Measurements from ENCODE around the gene DPP6.
A peak's percentile ranks its signal among the peaks of the same experiment; 100 is the strongest.
"Not testable (repeated sequence)": the region's sequence is repeated elsewhere in the genome, so short reads cannot be mapped to it uniquely, and the experiment has no call there.

The DPP6 gene

GRCh38 chr7:154109615-154110014 lies 57.4 kb downstream of the DPP6 start:
- H3K4me3 ChIP-seq (IDR thresholded peaks at IDR 0.05; ENCODE audit: insufficient read depth, low read depth, low read length); H2AFZ ChIP-seq (ENCODE audit: low read depth); H3K9ac ChIP-seq; H3K27me3 ChIP-seq (ENCODE audit: insufficient read depth, low read depth); H3K4me2 ChIP-seq; H3K79me2 ChIP-seq (ENCODE audit: insufficient read depth, low read depth); H3K36me3 ChIP-seq (ENCODE audit: insufficient read depth); H4K20me1 ChIP-seq (ENCODE audit: insufficient read depth); H3K27ac ChIP-seq; H3K4me1 ChIP-seq (ENCODE audit: low read depth, poor library complexity, severe bottlenecking): not testable (repeated sequence)

- H3K9ac ChIP-seq; H3K27ac ChIP-seq; H3K4me2 ChIP-seq; H3K4me3 ChIP-seq (IDR thresholded peaks at IDR 0.05; ENCODE audit: insufficient read depth, low read depth, low read length); H2AFZ ChIP-seq (ENCODE audit: low read depth); H3K27me3 ChIP-seq (ENCODE audit: insufficient read depth, low read depth); H3K4me1 ChIP-seq (ENCODE audit: low read depth, poor library complexity, severe bottlenecking); H3K79me2 ChIP-seq (ENCODE audit: insufficient read depth, low read depth); H3K36me3 ChIP-seq (ENCODE audit: insufficient read depth); H4K20me1 ChIP-seq (ENCODE audit: insufficient read depth): not testable (repeated sequence)
Observed at GRCh38 chr7:154113732-154114351, 61.6 kb downstream of the DPP6 start.

GRCh38 chr7:154117411-154118390 lies 65.5 kb downstream of the DPP6 start:
- not testable (repeated sequence) for H2AFZ ChIP-seq (ENCODE audit: low read depth); H3K4me3 ChIP-seq (IDR thresholded peaks at IDR 0.05; ENCODE audit: insufficient read depth, low read depth, low read length); H3K36me3 ChIP-seq (ENCODE audit: insufficient read depth); H3K27ac ChIP-seq; H3K4me2 ChIP-seq; H3K79me2 ChIP-seq (ENCODE audit: insufficient read depth, low read depth); H3K27me3 ChIP-seq (ENCODE audit: insufficient read depth, low read depth); H4K20me1 ChIP-seq (ENCODE audit: insufficient read depth); H3K9ac ChIP-seq; H3K4me1 ChIP-seq (ENCODE audit: low read depth, poor library complexity, severe bottlenecking)

GRCh38 chr7:154120825-154121224 lies 68.6 kb downstream of the DPP6 start:
- H3K27me3 ChIP-seq (ENCODE audit: insufficient read depth, low read depth); H3K9ac ChIP-seq; H4K20me1 ChIP-seq (ENCODE audit: insufficient read depth); H3K4me2 ChIP-seq; H3K27ac ChIP-seq; H3K79me2 ChIP-seq (ENCODE audit: insufficient read depth, low read depth); H2AFZ ChIP-seq (ENCODE audit: low read depth); H3K36me3 ChIP-seq (ENCODE audit: insufficient read depth); H3K4me1 ChIP-seq (ENCODE audit: low read depth, poor library complexity, severe bottlenecking); H3K4me3 ChIP-seq (IDR thresholded peaks at IDR 0.05; ENCODE audit: insufficient read depth, low read depth, low read length): not testable (repeated sequence)

GRCh38 chr7:154122720-154123119 lies 70.5 kb downstream of the DPP6 start:
- H3K4me3 ChIP-seq (IDR thresholded peaks at IDR 0.05; ENCODE audit: insufficient read depth, low read depth, low read length); H4K20me1 ChIP-seq (ENCODE audit: insufficient read depth); H3K4me2 ChIP-seq; H3K36me3 ChIP-seq (ENCODE audit: insufficient read depth); H3K4me1 ChIP-seq (ENCODE audit: low read depth, poor library complexity, severe bottlenecking); H2AFZ ChIP-seq (ENCODE audit: low read depth); H3K27ac ChIP-seq; H3K9ac ChIP-seq; H3K79me2 ChIP-seq (ENCODE audit: insufficient read depth, low read depth); H3K27me3 ChIP-seq (ENCODE audit: insufficient read depth, low read depth): not testable (repeated sequence)

GRCh38 chr7:154123397-154123796 lies 71.2 kb downstream of the DPP6 start:
- not testable (repeated sequence) for H3K4me1 ChIP-seq (ENCODE audit: low read depth, poor library complexity, severe bottlenecking); H3K27me3 ChIP-seq (ENCODE audit: insufficient read depth, low read depth); H3K36me3 ChIP-seq (ENCODE audit: insufficient read depth); H3K4me3 ChIP-seq (IDR thresholded peaks at IDR 0.05; ENCODE audit: insufficient read depth, low read depth, low read length); H2AFZ ChIP-seq (ENCODE audit: low read depth); H3K4me2 ChIP-seq; H3K9ac ChIP-seq; H4K20me1 ChIP-seq (ENCODE audit: insufficient read depth); H3K79me2 ChIP-seq (ENCODE audit: insufficient read depth, low read depth); H3K27ac ChIP-seq

GRCh38 chr7:154129142-154129541 lies 76.9 kb downstream of the DPP6 start:
- H3K4me3 ChIP-seq (IDR thresholded peaks at IDR 0.05; ENCODE audit: insufficient read depth, low read depth, low read length); H3K36me3 ChIP-seq (ENCODE audit: insufficient read depth); H3K4me1 ChIP-seq (ENCODE audit: low read depth, poor library complexity, severe bottlenecking); H4K20me1 ChIP-seq (ENCODE audit: insufficient read depth); H2AFZ ChIP-seq (ENCODE audit: low read depth); H3K27me3 ChIP-seq (ENCODE audit: insufficient read depth, low read depth); H3K4me2 ChIP-seq; H3K79me2 ChIP-seq (ENCODE audit: insufficient read depth, low read depth); H3K27ac ChIP-seq; H3K9ac ChIP-seq: not testable (repeated sequence)

- not testable (repeated sequence) for H3K36me3 ChIP-seq (ENCODE audit: insufficient read depth); H2AFZ ChIP-seq (ENCODE audit: low read depth); H3K4me2 ChIP-seq; H4K20me1 ChIP-seq (ENCODE audit: insufficient read depth); H3K27me3 ChIP-seq (ENCODE audit: insufficient read depth, low read depth); H3K9ac ChIP-seq; H3K4me3 ChIP-seq (IDR thresholded peaks at IDR 0.05; ENCODE audit: insufficient read depth, low read depth, low read length); H3K4me1 ChIP-seq (ENCODE audit: low read depth, poor library complexity, severe bottlenecking); H3K27ac ChIP-seq; H3K79me2 ChIP-seq (ENCODE audit: insufficient read depth, low read depth)
Observed at GRCh38 chr7:154132617-154133016, 80.4 kb downstream of the DPP6 start.

GRCh38 chr7:154133703-154134277 lies 81.6 kb downstream of the DPP6 start:
- H3K4me2 ChIP-seq; H3K79me2 ChIP-seq (ENCODE audit: insufficient read depth, low read depth); H3K9ac ChIP-seq; H3K36me3 ChIP-seq (ENCODE audit: insufficient read depth); H3K4me3 ChIP-seq (IDR thresholded peaks at IDR 0.05; ENCODE audit: insufficient read depth, low read depth, low read length); H3K27ac ChIP-seq; H3K27me3 ChIP-seq (ENCODE audit: insufficient read depth, low read depth); H3K4me1 ChIP-seq (ENCODE audit: low read depth, poor library complexity, severe bottlenecking); H4K20me1 ChIP-seq (ENCODE audit: insufficient read depth): not testable (repeated sequence)
- peak overlapping the region; percentile 68; the same call in 1 of the 2 replicates for H2AFZ ChIP-seq (ENCODE audit: low read depth)

GRCh38 chr7:154134698-154135097 lies 82.5 kb downstream of the DPP6 start:
- peak overlapping the region; percentile 68; the same call in 1 of the 2 replicates for H2AFZ ChIP-seq (ENCODE audit: low read depth)
- not testable (repeated sequence) for H3K36me3 ChIP-seq (ENCODE audit: insufficient read depth); H3K4me1 ChIP-seq (ENCODE audit: low read depth, poor library complexity, severe bottlenecking); H4K20me1 ChIP-seq (ENCODE audit: insufficient read depth); H3K27me3 ChIP-seq (ENCODE audit: insufficient read depth, low read depth); H3K27ac ChIP-seq; H3K4me2 ChIP-seq; H3K79me2 ChIP-seq (ENCODE audit: insufficient read depth, low read depth); H3K4me3 ChIP-seq (IDR thresholded peaks at IDR 0.05; ENCODE audit: insufficient read depth, low read depth, low read length); H3K9ac ChIP-seq
